Measurements from ENCODE around the gene JPT2. TPM values are rescaled to one million over a fixed set of nuclear protein-coding genes. Genes with fewer than 3 reads are reported as not detected.

Gene JPT2
- total RNA-seq, 4 donors from 2014 or later = 22.6 to 59.2 (median 35.0) TPM

DNA sequence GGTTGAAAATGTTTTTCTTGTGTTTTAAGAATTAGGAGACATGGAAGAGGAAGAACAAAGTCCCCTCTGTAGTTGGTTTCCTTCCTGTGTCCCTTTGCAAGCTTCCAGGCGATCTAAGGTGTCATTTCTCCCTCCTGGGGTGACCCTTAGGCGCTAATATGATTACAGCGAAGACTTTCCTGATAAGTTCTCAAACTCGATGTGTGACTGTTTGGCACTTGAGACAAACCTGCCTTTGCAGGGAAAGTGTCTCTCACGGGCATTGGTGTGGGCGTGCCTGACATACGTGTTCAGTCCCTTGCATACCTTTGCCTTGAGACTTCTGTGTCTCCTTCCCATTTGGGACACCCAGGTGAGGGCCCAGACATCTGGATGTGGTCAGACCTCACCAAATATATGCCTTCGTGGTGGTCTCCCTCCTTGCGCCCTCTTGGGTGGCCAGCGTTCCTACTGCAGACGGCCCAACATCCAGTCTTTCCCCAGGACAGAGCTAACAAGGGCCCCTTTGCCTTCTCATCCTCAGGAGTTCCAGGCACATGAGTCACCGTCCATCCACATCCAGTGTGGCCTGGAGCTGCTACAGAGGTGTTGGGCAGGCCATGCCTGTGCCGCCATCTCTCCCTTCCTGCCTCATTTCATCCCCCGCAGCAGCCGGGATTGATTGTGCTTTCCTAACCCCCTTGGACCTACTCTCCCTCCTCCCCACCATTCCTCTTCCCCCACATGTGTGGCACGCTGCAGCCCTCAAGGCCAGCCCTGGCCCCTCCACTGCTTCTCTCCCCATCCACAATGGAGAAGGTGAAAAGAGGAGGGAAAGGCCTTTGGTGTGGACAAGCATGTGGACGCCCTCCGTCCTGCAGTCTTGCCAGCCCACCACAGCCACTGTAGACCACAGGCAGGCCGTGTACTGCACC is 3.1 kb upstream of the JPT2 start:
- no peak for DNase-seq (ENCODE audit: low spot score in 2 of 2)
- Histone ChIP-seq H3K9me3 (no peaks in the 10 kb centered on the region), H3K36me3 (peaks cover 60% of the 10 kb centered on the region), H3K27ac (no peak overlapping the region), H3K4me3 (no peak overlapping the region), H3K4me1 (peaks cover 13% of the 10 kb centered on the region), H3K27me3 (no peaks in the 10 kb centered on the region)
- 90% methylated on average over 19 of the region's 19 CpGs for WGBS
- TF ChIP-seq POLR2A (IDR thresholded peaks at IDR 0.05) (no peak), EP300 (IDR thresholded peaks at IDR 0.05) (no peak), POLR2AphosphoS5 (IDR thresholded peaks at IDR 0.05) (no peak)
- TF ChIP-seq, protein P1, sequence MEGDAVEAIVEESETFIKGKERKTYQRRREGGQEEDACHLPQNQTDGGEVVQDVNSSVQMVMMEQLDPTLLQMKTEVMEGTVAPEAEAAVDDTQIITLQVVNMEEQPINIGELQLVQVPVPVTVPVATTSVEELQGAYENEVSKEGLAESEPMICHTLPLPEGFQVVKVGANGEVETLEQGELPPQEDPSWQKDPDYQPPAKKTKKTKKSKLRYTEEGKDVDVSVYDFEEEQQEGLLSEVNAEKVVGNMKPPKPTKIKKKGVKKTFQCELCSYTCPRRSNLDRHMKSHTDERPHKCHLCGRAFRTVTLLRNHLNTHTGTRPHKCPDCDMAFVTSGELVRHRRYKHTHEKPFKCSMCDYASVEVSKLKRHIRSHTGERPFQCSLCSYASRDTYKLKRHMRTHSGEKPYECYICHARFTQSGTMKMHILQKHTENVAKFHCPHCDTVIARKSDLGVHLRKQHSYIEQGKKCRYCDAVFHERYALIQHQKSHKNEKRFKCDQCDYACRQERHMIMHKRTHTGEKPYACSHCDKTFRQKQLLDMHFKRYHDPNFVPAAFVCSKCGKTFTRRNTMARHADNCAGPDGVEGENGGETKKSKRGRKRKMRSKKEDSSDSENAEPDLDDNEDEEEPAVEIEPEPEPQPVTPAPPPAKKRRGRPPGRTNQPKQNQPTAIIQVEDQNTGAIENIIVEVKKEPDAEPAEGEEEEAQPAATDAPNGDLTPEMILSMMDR (IDR thresholded peaks at IDR 0.05) = no peak

DNA sequence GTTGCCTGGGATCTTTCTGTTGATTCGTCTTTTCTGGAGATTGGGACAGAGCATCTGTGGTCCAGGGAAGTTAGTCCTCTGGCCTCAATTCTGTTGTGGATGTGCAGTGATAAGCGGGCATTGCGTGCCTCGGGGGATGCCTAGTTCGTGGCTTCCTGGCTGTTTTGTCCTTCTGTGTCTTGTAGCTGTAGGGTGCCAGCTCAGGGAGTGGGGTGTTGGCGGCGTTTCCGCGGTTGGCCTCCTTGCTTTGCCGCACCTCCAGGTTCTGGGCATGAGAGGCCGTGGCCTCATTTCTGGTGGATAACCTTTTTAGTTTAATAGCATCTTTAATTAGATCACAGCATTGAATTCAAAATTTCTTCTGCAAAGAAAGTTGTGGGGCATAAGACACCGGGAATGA is 1.4 kb upstream of the JPT2 start:
- no peak overlapping the region for H3K4me3 ChIP-seq
- WGBS = 94% methylated on average over 12 of the region's 12 CpGs
- H3K27me3 ChIP-seq = no peaks in the 10 kb centered on the region
- no peak overlapping the region for H3K27ac ChIP-seq
- TF ChIP-seq EP300 (IDR thresholded peaks at IDR 0.05) (no peak), POLR2A (IDR thresholded peaks at IDR 0.05) (no peak), POLR2AphosphoS5 (IDR thresholded peaks at IDR 0.05) (no peak)
- TF ChIP-seq, protein P1 (IDR thresholded peaks at IDR 0.05) = no peak
- H3K36me3 ChIP-seq = peaks cover 44% of the 10 kb centered on the region
- H3K4me1 ChIP-seq = peaks cover 21% of the 10 kb centered on the region
- DNase-seq (ENCODE audit: low spot score in 2 of 2) = no peak
- H3K9me3 ChIP-seq = no peaks in the 10 kb centered on the region

DNA sequence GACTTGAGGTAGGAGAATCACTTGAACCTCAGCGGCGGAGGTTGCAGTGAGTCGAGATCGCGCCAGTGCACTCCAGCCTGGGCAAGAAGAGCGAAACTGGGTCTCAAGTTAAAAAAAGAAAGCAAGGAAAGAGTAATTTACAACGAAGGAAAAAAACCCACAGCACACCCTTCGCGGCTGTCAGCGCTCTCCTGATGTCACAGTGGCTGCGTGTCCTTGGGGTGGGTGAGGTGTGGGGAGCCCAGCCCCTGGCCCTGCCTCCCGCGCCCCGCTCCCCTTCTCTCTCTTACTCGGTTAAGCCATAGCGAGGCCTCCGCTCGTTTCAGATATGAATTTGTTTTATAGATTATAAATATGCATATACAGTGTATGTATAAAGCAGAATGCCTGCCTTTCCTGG is 740 bp upstream of the JPT2 start:
- H3K27me3 ChIP-seq = no peaks in the 10 kb centered on the region
- H3K36me3 ChIP-seq = peaks cover 37% of the 10 kb centered on the region
- H3K9me3 ChIP-seq = no peaks in the 10 kb centered on the region
- peak overlapping the region; percentile 88 for H3K4me3 ChIP-seq
- 80% methylated on average over 18 of the region's 18 CpGs for WGBS
- TF ChIP-seq EP300 (IDR thresholded peaks at IDR 0.05) = no peak
- TF ChIP-seq, protein P1 (IDR thresholded peaks at IDR 0.05) = no peak
- no peak for TF ChIP-seq POLR2AphosphoS5 (IDR thresholded peaks at IDR 0.05)
- no peak for TF ChIP-seq POLR2A (IDR thresholded peaks at IDR 0.05)
- H3K27ac ChIP-seq = no peak overlapping the region
- H3K4me1 ChIP-seq = peaks cover 23% of the 10 kb centered on the region
- DNase-seq (ENCODE audit: low spot score in 2 of 2) = no peak

DNA sequence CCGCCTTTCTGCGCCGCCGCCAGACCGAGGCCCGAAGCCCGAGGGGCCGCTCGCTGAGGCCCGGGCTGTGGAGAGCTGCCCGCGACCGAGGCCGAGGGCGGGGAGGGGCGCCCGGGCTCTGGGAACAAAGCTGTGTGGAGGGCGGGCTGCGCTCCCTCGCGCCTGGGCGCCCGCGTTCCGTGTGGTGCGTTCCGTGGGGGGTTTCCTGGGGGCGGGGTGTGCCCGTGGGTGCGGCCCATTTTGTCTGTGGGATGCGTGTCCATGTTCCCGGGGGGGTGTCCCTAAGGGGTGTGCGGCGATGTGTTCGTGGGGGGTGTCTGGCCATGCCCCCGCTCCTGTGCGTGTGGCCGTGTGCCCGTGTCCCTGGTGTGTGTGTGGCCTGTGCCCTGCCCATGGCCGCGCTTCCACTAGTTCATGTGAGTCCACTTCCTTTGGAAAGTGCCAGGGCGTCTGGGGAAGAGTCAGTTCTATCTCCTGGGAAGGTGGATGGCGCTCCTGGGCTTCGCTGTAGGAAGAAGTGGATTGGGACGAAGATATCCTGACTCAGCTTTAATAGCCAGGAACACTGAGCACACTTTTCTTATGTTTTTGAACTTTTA is 520 bp downstream of the JPT2 start:
- H3K27me3 ChIP-seq = no peaks in the 10 kb centered on the region
- H3K9me3 ChIP-seq = no peaks in the 10 kb centered on the region
- peaks cover 23% of the 10 kb centered on the region for H3K4me1 ChIP-seq
- no peak for TF ChIP-seq POLR2A (IDR thresholded peaks at IDR 0.05)
- TF ChIP-seq, protein P1 (IDR thresholded peaks at IDR 0.05) = no peak
- TF ChIP-seq EP300 (IDR thresholded peaks at IDR 0.05) = no peak
- no peak for TF ChIP-seq POLR2AphosphoS5 (IDR thresholded peaks at IDR 0.05)
- peak overlapping the region; percentile 88 for H3K4me3 ChIP-seq
- no peak for DNase-seq (ENCODE audit: low spot score in 2 of 2)
- under 1% methylated on average over 22 of the region's 45 CpGs for WGBS
- H3K36me3 ChIP-seq = peaks cover 25% of the 10 kb centered on the region
- peak overlapping the region; percentile 86 for H3K27ac ChIP-seq

DNA sequence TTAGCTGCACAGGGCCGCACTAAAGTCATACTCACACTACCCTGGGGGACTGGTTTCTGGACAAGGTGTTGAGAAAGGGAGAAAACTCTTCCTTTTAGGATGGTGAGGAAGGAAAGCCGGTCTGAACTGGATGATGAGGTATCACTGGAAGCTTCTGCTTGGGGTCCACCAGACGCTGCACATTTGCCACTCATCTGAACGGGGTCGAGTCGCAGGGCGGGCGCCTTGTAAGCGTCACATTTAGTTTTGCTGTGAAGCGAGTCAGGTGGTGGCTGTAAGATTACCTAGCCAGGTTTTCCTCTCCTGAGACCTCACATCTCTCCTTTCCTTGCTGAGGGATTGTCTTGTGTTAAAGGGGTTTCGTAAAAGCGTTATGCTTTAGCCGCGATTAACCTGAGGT is 2.3 kb downstream of the JPT2 start:
- Histone ChIP-seq H3K27me3 (no peaks in the 10 kb centered on the region), H3K4me1 (peaks cover 23% of the 10 kb centered on the region)

More for the DNA sequence above, 2.3 kb downstream of the JPT2 start:
- no peak overlapping the region for H3K27ac ChIP-seq
- DNase-seq (ENCODE audit: low spot score in 2 of 2) = no peak
- WGBS = 90% methylated on average over 14 of the region's 14 CpGs
- H3K9me3 ChIP-seq = no peaks in the 10 kb centered on the region
- TF ChIP-seq POLR2A (IDR thresholded peaks at IDR 0.05) (no peak), POLR2AphosphoS5 (IDR thresholded peaks at IDR 0.05) (no peak), EP300 (IDR thresholded peaks at IDR 0.05) (no peak)
- TF ChIP-seq, protein P1 (IDR thresholded peaks at IDR 0.05) = no peak
- H3K36me3 ChIP-seq = peaks cover 10% of the 10 kb centered on the region
- H3K4me3 ChIP-seq = no peak overlapping the region

Measured in suprapubic skin (tissue), 4 donors.